ENCODE measurements around the gene CTNND2. TPM values are rescaled to one million over a fixed set of nuclear protein-coding genes. Genes with fewer than 3 reads are reported as not detected.

Gene CTNND2
- total and polyA plus RNA-seq, 10 of the 15 experiments (the other 5 are each of a cell fraction or from before 2014, with no cell fraction given), result 0.02 to 0.16 (median 0.04) TPM; not detected in 7

- H4K20me1 ChIP-seq (ENCODE audit: control insufficient read depth, insufficient read depth), result no peaks in the 10 kb centered on the region
- FAIRE-seq, result no peak
- H3K27ac ChIP-seq (ENCODE audit: control insufficient read depth, insufficient read depth), result no peak overlapping the region
- WGBS (ENCODE audit: insufficient coverage, insufficient replicate concordance, low lambda C conversion rate, missing lambda C conversion rate), result 43% methylated on average over 9 of the region's 9 CpGs
- CTCF ChIA-PET, result no interaction called here
- in situ Hi-C loops (cut with MboI) (no loop called here), intact Hi-C loops (cut with micrococcal nuclease; ENCODE audit: unreplicated experiment) (no loop called here)
- no peak overlapping the region for H2AFZ ChIP-seq (ENCODE audit: control insufficient read depth, low read depth, low read length)
- DNase-seq (ENCODE audit: low read depth, low spot score), result no peak
- no peak overlapping the region for H3K9ac ChIP-seq (ENCODE audit: control insufficient read depth, insufficient read depth, low read length)
- ATAC-seq, result no peak
- no peaks in the 10 kb centered on the region for H3K4me1 ChIP-seq (ENCODE audit: control insufficient read depth, insufficient read depth, low read length)
- POLR2A ChIA-PET, result no interaction called here
- SMC1A ChIA-PET (ENCODE audit: uncharacterized antibody, unreplicated experiment), result no interaction called here
- H3K27me3 ChIP-seq (replicated peaks in 1 of 2; ENCODE audit: control insufficient read depth in 2 of 2, insufficient read depth in 2 of 2, low read length in 1 of 2), result 0 out of 4 replicates have a peak, but pooled peaks cover 0 to 2% of the 10 kb centered on the region in 2 experiments
- H3K36me3 ChIP-seq (ENCODE audit: control insufficient read depth in 2 of 2, insufficient read depth in 2 of 2, low read length in 1 of 2), result no peaks in the 10 kb centered on the region
- RAD21 ChIA-PET (ENCODE audit: unreplicated experiment), result no interaction called here
- TF ChIP-seq NKRF (conservative IDR thresholded peaks at IDR 0.05), result no peak
- no peak for TF ChIP-seq SKIL (IDR thresholded peaks at IDR 0.05; ENCODE audit: low read depth, poor library complexity, severe bottlenecking)
- TF ChIP-seq EZH2 (IDR thresholded peaks at IDR 0.05; ENCODE audit: borderline replicate concordance, control insufficient read depth, low read depth, low read length), result no peak
- H3K4me3 ChIP-seq, result no peak overlapping the region
- H3K79me2 ChIP-seq (ENCODE audit: control insufficient read depth, insufficient read depth, low read length), result no peaks in the 10 kb centered on the region
- H3K4me2 ChIP-seq (ENCODE audit: control insufficient read depth, insufficient read depth), result no peak overlapping the region
- no peaks in the 10 kb centered on the region for H3K9me3 ChIP-seq (replicated peaks; ENCODE audit: control insufficient read depth, insufficient read depth, low read length)
- no TSS peak for BruUV-seq (replicated peaks)
Measured at GRCh38 chr5:11104651-11105112, 799.6 kb downstream of the CTNND2 start.

Measured in GM12878 (cell line).